ENCODE measurements around the gene NFKBIA.
A peak's percentile ranks its signal among the peaks of the same experiment; 100 is the strongest.
"Not testable (repeated sequence)": the region's sequence is repeated elsewhere in the genome, so short reads cannot be mapped to it uniquely, and the experiment has no call there.

NFKBIA gene, protein sequence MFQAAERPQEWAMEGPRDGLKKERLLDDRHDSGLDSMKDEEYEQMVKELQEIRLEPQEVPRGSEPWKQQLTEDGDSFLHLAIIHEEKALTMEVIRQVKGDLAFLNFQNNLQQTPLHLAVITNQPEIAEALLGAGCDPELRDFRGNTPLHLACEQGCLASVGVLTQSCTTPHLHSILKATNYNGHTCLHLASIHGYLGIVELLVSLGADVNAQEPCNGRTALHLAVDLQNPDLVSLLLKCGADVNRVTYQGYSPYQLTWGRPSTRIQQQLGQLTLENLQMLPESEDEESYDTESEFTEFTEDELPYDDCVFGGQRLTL

DNA sequence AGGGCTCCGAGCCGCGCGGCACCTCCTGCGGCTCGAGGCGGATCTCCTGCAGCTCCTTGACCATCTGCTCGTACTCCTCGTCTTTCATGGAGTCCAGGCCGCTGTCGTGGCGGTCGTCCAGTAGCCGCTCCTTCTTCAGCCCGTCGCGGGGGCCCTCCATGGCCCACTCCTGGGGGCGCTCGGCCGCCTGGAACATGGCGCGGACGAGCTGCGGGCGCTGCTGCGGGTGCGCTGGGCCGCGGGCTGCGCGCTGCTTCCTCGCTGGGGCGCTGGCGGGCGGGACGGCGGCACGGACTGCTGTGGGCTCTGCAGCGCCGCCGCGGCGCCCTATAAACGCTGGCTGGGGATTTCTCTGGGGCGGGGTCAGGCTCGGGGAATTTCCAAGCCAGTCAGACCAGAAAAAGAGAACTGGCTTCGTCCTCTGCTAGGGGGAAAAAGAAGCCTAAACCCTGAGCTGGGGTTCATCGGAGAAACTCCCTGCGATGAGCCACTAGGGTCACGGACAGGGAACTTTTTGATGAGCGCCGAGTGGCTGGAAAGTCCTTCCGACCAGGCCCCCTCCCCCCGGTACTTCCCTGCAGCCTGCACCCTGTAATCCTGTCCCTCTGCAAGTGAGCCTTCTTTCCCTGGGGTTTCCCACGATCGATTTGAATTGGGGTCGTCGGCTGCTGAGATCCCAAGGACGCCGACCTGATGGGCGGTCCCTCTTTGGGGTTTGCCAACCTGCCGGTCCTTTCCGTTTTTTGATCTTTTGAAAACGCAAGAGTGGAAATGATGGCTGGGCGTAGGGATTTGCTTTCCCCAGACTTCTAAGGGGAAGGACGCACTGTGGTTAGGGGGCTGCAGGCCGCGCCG lies at the start of gene NFKBIA:
Gene NFKBIA (minus strand): TSS at position 301 of the 855 bp plus-strand sequence. CDS start 105 bp downstream, at position 196.
- H3K4me1 Mint-ChIP-seq (ENCODE audit: low read depth), result peaks cover 29% of the 10 kb centered on the region

DNA sequence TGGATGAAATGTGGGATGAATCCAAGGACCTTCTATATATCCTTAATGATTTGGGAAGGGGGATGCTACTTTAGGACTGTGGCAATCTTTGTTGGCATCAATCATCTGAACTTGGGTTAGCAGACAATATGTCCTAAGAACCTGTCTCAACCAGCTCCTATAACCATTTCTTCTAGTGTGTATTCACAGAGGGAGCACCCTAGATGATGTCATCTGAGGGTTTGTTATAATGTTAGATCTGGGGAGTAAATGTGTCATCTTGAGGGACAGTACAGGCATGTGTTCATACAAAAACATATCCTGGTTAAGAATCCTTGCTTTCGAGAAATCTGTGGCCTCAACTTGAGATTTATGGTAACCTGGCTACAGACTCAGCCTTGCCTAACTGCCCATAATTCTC lies 41.9 kb upstream of the NFKBIA start:
- intact Hi-C loops (cut with micrococcal nuclease), result no loop called here
- Mint-ChIP-seq H3K36me3 (ENCODE audit: low read depth) (no peaks in the 10 kb centered on the region), H3K27ac (no peak overlapping the region), H3K4me1 (ENCODE audit: low read depth) (no peaks in the 10 kb centered on the region), H3K27me3 (peaks cover 3% of the 10 kb centered on the region), H3K9me3 (no peaks in the 10 kb centered on the region), H3K4me3 (no peak overlapping the region)

More for the DNA sequence above, at the start of gene NFKBIA:
- H3K27ac Mint-ChIP-seq, result peak within 1 kb of the TSS; percentile 100
- intact Hi-C loops (cut with micrococcal nuclease), result loop anchor here (1.0 to 5.0 kb wide), 3 partner anchors 39 to 282 kb away; partner anchors contain the start of genes PPP2R3C and PRORP
- no peaks in the 10 kb centered on the region for H3K9me3 Mint-ChIP-seq
- peak within 1 kb of the TSS; percentile 99 for H3K4me3 Mint-ChIP-seq
- peaks cover 54% of the 10 kb centered on the region for H3K36me3 Mint-ChIP-seq (ENCODE audit: low read depth)
- no peaks in the 10 kb centered on the region for H3K27me3 Mint-ChIP-seq

DNA sequence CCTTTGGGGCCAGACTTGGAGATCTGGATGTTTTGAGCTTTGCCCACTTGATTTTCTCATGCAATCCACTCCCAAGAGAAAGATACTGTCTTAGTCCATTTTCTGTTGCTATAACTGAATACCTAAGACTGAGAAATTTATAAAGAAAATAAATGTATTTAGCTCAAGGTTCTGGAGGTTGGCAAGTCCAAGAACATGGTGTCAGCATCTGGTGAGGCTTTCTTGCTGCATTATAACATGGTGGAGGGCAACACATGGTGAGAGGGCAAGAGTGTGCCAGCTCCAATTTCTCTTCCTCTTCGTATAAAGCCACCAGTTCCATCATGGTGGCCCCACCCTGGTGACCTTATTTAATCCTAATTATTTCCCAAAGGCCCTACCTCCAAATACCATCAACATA lies 39.6 kb upstream of the NFKBIA start:
- no peak overlapping the region for H3K27ac Mint-ChIP-seq
- no peaks in the 10 kb centered on the region for H3K9me3 Mint-ChIP-seq
- H3K4me1 Mint-ChIP-seq (ENCODE audit: low read depth), result no peaks in the 10 kb centered on the region
- no peak overlapping the region for H3K4me3 Mint-ChIP-seq
- H3K27me3 Mint-ChIP-seq, result peaks cover 2% of the 10 kb centered on the region
- intact Hi-C loops (cut with micrococcal nuclease), result no loop called here
- H3K36me3 Mint-ChIP-seq (ENCODE audit: low read depth), result no peaks in the 10 kb centered on the region

DNA sequence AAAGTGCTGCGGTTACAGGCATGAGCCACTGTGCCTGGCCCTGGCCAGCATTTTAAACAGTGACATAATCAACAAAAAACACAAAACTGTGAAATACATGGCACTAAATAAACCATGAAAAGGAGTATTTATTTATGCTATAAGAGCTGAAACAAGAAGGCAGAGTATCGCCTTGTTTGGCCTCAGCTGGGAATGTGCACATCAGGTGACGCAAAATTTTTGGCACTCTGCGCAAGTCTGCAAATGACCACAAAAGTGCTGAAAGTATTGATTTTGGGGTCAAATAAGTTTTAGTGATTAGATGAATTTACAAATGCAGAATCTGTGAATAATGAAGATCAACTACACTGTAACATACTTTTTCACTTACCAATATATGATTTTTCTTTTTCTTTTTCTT lies 36.6 kb upstream of the NFKBIA start:
- intact Hi-C loops (cut with micrococcal nuclease), result no loop called here
- H3K36me3 Mint-ChIP-seq (ENCODE audit: low read depth), result no peaks in the 10 kb centered on the region
- no peak overlapping the region for H3K27ac Mint-ChIP-seq
- H3K9me3 Mint-ChIP-seq, result no peaks in the 10 kb centered on the region
- H3K4me1 Mint-ChIP-seq (ENCODE audit: low read depth), result no peaks in the 10 kb centered on the region
- H3K27me3 Mint-ChIP-seq, result no peaks in the 10 kb centered on the region
- no peak overlapping the region for H3K4me3 Mint-ChIP-seq

DNA sequence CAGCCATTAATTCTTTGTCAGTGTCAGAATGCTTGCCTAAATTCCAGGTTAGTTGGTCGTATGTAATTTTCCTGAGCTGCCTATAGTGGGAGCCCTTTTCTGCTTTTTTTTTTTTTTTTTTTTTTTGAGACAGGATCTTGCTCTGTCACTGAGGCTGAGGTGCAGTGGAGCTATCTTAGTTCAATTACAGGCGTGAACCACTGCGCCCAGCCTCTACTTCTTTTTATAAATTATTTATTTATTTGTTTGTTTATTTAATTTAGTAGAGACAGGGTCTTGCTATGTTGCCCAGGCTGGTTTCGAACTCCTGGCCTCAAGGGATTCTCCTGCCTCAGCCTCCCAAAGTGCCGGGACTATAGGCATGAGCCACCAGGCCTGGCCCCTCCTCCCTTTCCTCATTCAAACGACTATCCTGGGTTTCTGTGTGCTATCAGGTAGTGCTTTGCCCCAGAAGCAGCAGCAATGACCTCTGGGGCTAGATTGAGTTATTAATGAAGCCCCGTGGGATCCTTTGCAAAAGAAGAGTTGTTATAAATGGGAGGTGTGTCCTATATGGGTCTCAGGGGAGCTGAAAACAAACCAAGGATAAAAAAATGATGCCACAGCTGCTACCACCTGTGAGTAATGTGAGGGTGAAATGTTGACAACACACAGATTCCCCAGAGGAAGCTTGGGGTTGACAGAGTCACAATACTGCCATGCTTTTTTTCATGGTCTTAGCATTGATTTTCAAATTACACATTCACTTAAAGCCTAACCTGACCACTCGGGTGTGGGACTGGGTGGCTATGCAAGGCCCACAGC lies 34.6 kb upstream of the NFKBIA start:
- no peaks in the 10 kb centered on the region for H3K9me3 Mint-ChIP-seq
- no peaks in the 10 kb centered on the region for H3K27me3 Mint-ChIP-seq
- no peak overlapping the region for H3K27ac Mint-ChIP-seq
- no peaks in the 10 kb centered on the region for H3K36me3 Mint-ChIP-seq (ENCODE audit: low read depth)
- intact Hi-C loops (cut with micrococcal nuclease), result loop anchor here (5.0 kb wide), 1 partner anchor 248 kb away; no protein-coding TSS in a partner anchor
- H3K4me3 Mint-ChIP-seq, result no peak overlapping the region
- H3K4me1 Mint-ChIP-seq (ENCODE audit: low read depth), result peaks cover 6% of the 10 kb centered on the region

DNA sequence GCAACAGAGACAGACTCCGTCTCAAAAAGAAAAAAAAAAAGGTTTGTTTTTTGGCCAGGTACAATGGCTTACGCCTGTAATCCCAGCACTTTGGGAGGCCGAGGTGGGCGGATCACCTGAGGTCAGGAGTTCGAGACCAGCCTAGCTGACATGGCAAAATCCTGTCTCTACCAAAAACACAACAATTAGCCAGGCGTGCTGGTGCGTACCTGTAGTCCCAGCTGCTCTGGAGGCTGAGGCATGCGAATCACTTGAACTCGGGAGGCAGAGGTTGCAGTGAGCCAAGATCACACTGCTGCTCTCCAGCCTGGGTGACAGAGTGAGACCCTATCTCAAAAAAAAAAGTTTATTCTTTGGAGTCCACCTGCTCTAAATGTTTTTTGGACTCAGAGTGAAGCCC lies 33.9 kb upstream of the NFKBIA start:
- not testable (repeated sequence) for H3K27me3 Mint-ChIP-seq

DNA sequence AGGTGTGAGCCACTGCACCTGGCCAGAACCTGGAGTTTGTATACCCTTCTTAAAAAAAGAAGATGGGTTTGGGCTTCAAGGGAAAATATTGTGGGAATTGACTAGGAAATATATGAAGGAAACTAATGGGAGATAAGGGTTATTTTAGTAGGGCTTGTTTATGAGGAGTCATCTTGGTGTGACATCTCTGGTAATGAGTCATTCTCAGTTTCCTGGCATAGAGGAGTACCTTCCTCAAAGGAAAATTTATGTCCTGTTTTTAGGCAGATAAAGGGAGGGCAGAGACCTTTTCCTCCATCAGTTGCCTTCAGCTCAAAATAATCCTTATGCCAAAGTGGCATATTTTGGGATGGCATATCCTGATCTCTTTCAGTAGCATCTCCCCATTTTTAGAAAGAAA lies 30.6 kb upstream of the NFKBIA start:
- Mint-ChIP-seq H3K27me3 (no peaks in the 10 kb centered on the region), H3K4me3 (no peak overlapping the region), H3K36me3 (ENCODE audit: low read depth) (no peaks in the 10 kb centered on the region), H3K4me1 (ENCODE audit: low read depth) (peaks cover 9% of the 10 kb centered on the region), H3K9me3 (no peaks in the 10 kb centered on the region), H3K27ac (no peak overlapping the region)
- intact Hi-C loops (cut with micrococcal nuclease), result loop anchor here (5.0 kb wide), 1 partner anchor 252 kb away; no protein-coding TSS in a partner anchor

More for the DNA sequence above, 33.9 kb upstream of the NFKBIA start:
- not testable (repeated sequence) for H3K36me3 Mint-ChIP-seq (ENCODE audit: low read depth); H3K9me3 Mint-ChIP-seq; H3K4me1 Mint-ChIP-seq (ENCODE audit: low read depth); H3K27ac Mint-ChIP-seq; H3K4me3 Mint-ChIP-seq
- intact Hi-C loops (cut with micrococcal nuclease), result loop anchor here (5.0 kb wide), 1 partner anchor 249 kb away; no protein-coding TSS in a partner anchor

DNA sequence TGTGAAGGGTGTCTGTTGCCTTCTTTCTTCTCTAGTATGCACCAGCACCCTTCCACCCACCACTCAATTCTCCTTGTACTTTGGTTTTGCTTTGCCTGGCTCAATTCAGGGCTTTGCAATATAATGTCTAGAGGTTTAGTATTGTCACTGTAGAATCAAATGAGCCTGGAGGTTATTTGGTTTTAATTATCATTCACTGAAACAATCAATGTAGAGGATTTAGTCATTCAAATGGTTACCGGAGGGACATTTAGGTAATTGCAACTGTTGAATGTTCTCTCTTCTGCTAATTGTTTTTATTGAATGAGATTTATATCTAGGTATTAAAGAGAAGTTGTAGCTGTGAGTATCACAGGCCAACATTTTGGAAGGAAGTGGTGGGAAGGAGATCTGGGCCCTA lies 29.3 kb upstream of the NFKBIA start:
- H3K36me3 Mint-ChIP-seq (ENCODE audit: low read depth), result no peaks in the 10 kb centered on the region

DNA sequence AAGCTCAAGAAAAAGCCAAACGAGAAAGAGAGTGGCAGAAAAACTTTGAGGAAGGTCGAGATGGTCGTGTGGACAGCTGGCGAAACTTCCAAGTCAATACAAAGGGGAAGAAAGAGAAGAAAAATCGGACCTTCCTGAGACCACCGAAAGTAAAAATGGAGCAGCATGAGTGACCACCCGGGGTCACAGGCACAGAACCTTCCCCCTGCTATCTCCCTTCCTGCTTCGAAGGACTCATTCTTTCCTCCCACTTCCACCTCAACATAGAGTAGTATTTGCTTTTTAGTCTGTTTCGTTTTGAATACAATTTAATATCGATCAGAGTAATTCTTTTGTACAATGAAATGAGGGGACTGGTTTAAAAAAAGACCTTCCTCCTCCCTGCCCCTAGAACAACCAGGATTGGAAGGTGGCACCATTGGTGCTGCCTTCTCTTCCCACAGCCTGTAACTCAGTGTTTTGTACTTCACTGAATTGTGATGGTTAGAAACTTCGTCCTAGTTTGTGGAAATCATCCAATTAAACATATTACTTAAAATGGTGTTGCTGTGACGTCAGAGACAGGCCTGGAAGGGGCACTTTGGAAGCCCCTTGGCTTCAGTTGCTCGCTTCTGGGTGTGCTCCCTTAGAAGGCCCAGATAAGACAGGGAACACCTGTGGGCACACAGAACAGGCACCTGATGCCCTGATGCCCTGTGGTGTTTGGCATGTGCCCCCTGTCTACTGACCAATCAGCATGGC lies 26.1 kb upstream of the NFKBIA start:
- Mint-ChIP-seq H3K27me3 (no peaks in the 10 kb centered on the region), H3K27ac (no peak overlapping the region), H3K9me3 (no peaks in the 10 kb centered on the region), H3K36me3 (ENCODE audit: low read depth) (no peaks in the 10 kb centered on the region), H3K4me3 (no peak overlapping the region), H3K4me1 (ENCODE audit: low read depth) (peaks cover 13% of the 10 kb centered on the region)
- intact Hi-C loops (cut with micrococcal nuclease), result no loop called here

More for the DNA sequence above, 29.3 kb upstream of the NFKBIA start:
- Mint-ChIP-seq H3K27ac (no peak overlapping the region), H3K9me3 (no peaks in the 10 kb centered on the region), H3K4me1 (ENCODE audit: low read depth) (peaks cover 13% of the 10 kb centered on the region), H3K4me3 (no peak overlapping the region), H3K27me3 (no peaks in the 10 kb centered on the region)
- intact Hi-C loops (cut with micrococcal nuclease), result no loop called here

DNA sequence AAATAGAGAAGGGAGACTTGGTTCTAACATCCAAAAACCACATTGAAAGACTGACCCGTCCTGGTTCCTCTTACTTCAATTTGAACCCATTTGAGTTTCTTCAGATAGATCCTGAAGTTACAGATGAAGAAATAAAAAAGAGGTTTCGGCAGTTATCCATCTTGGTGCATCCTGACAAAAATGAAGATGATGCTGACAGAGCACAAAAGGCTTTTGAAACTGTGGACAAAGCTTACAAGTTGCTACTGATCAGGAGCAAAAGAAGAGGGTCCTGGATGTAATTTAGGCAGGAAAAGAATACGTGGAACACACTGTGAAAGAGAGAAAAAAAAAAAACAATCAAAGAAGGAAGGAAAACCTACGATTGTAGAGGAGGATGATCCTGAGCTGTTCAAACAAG lies 25.4 kb upstream of the NFKBIA start:
- no peaks in the 10 kb centered on the region for H3K9me3 Mint-ChIP-seq
- H3K4me3 Mint-ChIP-seq, result no peak overlapping the region
- H3K4me1 Mint-ChIP-seq (ENCODE audit: low read depth), result peaks cover 9% of the 10 kb centered on the region
- no peaks in the 10 kb centered on the region for H3K27me3 Mint-ChIP-seq
- H3K27ac Mint-ChIP-seq, result no peak overlapping the region
- H3K36me3 Mint-ChIP-seq (ENCODE audit: low read depth), result no peaks in the 10 kb centered on the region
- intact Hi-C loops (cut with micrococcal nuclease), result no loop called here

DNA sequence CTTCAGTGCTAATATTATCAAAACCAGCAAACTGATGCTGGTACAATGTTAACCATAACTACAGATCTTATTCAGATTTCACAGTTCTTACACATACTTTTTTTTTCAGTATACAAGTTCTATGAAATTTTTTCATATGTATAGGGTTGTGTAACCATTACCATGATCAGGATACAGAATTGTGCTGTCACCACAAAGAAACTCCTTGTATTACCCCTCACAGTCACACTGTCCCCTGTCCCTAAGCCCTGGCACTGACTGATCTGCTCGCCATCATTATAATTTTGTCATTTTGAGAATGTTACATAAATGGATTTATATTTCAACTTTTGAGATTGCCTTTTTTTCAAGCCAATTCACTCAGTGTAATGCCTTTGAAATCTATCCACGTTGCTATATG lies 21.3 kb upstream of the NFKBIA start:
- H3K4me3 Mint-ChIP-seq, result no peak overlapping the region
- peaks cover 7% of the 10 kb centered on the region for H3K4me1 Mint-ChIP-seq (ENCODE audit: low read depth)
- H3K27ac Mint-ChIP-seq, result no peak overlapping the region
- peaks cover 9% of the 10 kb centered on the region for H3K9me3 Mint-ChIP-seq
- intact Hi-C loops (cut with micrococcal nuclease), result no loop called here
- H3K27me3 Mint-ChIP-seq, result no peaks in the 10 kb centered on the region
- H3K36me3 Mint-ChIP-seq (ENCODE audit: low read depth), result no peaks in the 10 kb centered on the region

DNA sequence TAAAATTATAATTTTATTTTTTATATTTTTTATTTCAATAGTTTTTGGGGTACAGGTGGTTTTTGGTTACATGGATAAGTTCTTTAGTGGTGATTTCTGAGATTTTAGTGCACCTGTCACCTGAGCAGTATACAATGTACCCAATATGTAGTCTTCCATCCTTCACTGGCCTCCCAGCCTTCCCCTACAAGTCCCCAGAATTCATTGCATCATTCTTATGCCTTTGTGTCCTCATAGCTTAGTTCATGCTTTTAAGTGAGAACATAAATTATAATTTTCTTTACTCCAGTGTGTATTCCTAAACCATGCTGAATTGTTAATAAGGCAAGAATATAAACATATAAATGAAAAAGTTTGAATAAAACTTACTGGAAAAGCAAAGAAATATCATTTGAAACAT lies 19.1 kb upstream of the NFKBIA start:
- Mint-ChIP-seq H3K27ac (no peak overlapping the region), H3K36me3 (ENCODE audit: low read depth) (no peaks in the 10 kb centered on the region), H3K4me3 (no peak overlapping the region), H3K9me3 (peaks cover 9% of the 10 kb centered on the region), H3K4me1 (ENCODE audit: low read depth) (no peaks in the 10 kb centered on the region), H3K27me3 (no peaks in the 10 kb centered on the region)
- intact Hi-C loops (cut with micrococcal nuclease), result loop anchor here (5.0 kb wide), 2 partner anchors 264 to 1091 kb away; no protein-coding TSS in a partner anchor

Data from dendritic cell treated with granulocyte-macrophage colony-stimulating factor and Interleukin-4, amounts not matched to agents 40 ng/mL and 50 ng/mL, for 4 days (primary cell).